Measurements from ENCODE around the gene FAM168A.
A peak's percentile ranks its signal among the peaks of the same experiment; 100 is the strongest.

Gene FAM168A

GRCh38 chr11:73402834-73403185 lies 195.1 kb downstream of the FAM168A start:
- no peak for DNase-seq (ENCODE audit: low read depth, low spot score)

GRCh38 chr11:73401924-73402833 lies 195.7 kb downstream of the FAM168A start:
- DNase-seq (ENCODE audit: low read depth, low spot score), result no peak

- no peak for DNase-seq (ENCODE audit: low read depth, low spot score)
These were observed 196.5 kb downstream of the FAM168A start for GRCh38 chr11:73401217-73401923.

GRCh38 chr11:73400293-73400692 lies 197.6 kb downstream of the FAM168A start:
- no peak for DNase-seq (ENCODE audit: low read depth, low spot score)

- DNase-seq (ENCODE audit: low read depth, low spot score), result no peak
These were observed 198.3 kb downstream of the FAM168A start for GRCh38 chr11:73399636-73400035.

DNA sequence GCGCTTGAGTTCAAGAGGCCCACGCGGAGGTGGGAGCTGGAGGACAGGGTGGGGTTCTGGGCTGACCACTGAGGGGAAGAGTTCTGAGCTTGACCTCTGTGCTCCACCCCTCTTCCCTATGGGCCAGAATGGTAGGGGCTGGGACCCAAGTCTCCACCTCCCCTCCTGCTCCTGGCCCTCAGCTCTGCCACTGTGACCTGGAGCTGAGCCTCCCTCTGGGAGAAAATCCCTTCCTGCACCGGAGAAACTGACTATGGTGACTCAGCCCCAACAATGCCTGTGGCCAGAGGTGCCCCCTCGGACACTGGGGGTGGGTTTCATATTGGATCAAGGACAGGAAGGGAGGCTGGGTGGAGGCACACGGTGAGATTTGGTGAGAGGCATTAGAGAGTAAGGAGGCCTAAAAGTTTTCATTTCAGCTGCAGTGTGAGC lies 198.7 kb downstream of the FAM168A start:
- DNase-seq (ENCODE audit: low read depth, low spot score), result no peak

DNA sequence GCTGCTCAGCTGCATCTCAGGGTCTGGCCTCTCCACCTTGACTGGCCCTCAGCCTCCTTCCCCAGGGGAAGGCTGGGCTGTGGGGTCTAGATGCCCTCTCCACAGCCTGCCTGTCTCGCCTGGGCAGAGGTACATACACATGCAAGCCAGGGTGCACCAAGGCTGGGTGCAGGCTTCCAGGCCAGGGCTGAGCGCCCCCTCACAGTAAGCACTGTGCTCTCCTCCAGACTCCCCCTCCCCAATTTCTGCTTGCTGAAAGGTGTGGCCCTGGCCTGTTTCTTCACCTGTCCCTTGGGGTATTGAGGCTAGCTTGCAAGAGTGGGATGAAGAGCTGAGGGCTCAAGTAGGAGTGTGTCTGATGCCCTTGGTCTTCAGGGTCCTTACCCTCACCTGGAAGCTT lies 199.2 kb downstream of the FAM168A start:
- DNase-seq (ENCODE audit: low read depth, low spot score), result no peak

DNA sequence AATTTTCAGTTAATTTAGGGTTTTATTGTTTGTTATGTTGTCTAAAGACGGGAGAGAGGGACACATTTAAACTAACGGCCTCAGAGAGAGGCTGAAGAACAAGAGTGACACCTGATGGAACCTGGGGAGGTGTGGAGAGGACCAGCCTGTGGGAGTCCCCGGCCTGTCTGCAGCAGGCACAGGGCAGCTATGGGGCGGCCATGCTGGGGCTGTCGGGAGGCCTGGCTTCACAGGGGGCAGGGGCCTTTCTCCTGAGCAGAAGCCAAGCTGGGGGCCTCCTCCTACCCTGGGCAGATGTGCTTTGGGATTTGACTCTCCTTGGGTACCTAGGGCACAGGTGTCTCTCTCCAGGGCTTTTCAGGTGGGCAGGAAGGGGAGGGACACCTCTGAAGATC lies 199.8 kb downstream of the FAM168A start:
- DNase-seq (ENCODE audit: low read depth, low spot score), result no peak

- DNase-seq (ENCODE audit: low read depth, low spot score), result no peak
These were observed 200.3 kb downstream of the FAM168A start for GRCh38 chr11:73397468-73398131.

GRCh38 chr11:73396985-73397384 lies 200.9 kb downstream of the FAM168A start:
- no peak for DNase-seq (ENCODE audit: low read depth, low spot score)

- no peak for DNase-seq (ENCODE audit: low read depth, low spot score)
These were observed 201.5 kb downstream of the FAM168A start for GRCh38 chr11:73396251-73396930.

GRCh38 chr11:73395297-73396208 lies 202.4 kb downstream of the FAM168A start:
- no peak for DNase-seq (ENCODE audit: low read depth, low spot score)

DNA sequence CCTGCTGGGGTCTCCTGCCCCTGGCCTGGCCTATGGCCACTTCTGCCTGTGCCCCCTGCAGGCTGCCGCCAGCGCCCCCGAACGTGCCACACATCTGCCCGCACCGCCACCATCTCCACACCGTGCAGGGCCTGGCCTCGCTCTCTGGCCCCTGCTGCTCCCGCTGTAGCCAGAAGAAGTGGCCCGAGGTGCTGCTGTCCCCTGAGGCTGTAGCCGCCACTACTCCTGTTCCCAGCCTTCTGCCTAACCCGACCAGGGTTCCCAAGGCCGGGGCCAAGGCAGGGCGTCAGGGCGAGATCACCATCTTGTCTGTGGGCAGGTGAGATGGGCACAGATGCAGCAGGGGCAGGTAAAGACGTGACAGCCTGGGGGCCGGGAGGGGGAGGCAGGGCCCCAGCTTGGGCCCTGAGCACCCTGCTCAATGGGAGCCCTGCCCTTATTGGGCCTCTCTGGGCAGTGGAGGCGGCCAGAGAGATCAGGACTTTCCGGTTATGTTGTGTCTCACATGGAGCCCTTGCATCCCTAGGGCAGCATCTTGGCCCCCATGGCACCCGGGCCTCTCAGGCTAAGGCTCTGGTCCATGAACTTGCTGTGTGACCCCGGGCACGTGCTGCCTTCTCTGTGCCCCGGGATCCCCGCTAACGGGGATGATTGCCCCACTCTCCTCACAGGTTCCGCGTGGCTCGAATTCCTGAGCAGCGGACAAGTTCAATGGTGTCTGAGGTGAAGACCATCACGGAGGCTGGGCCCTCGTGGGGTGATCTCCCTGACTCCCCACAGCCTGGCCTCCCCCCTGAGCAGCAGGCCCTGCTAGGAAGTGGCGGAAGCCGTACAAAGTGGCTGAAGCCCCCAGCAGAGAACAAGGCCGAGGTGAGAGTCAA lies 203.3 kb downstream of the FAM168A start:
- no peak for DNase-seq (ENCODE audit: low read depth, low spot score)

- DNase-seq (ENCODE audit: low read depth, low spot score), result peak; percentile 35
These were observed 204.2 kb downstream of the FAM168A start for GRCh38 chr11:73393479-73394415.

- no peak for DNase-seq (ENCODE audit: low read depth, low spot score)
These were observed 204.9 kb downstream of the FAM168A start for GRCh38 chr11:73393011-73393380.

- DNase-seq (ENCODE audit: low read depth, low spot score), result no peak
These were observed 205.6 kb downstream of the FAM168A start for GRCh38 chr11:73392108-73393010.

DNA sequence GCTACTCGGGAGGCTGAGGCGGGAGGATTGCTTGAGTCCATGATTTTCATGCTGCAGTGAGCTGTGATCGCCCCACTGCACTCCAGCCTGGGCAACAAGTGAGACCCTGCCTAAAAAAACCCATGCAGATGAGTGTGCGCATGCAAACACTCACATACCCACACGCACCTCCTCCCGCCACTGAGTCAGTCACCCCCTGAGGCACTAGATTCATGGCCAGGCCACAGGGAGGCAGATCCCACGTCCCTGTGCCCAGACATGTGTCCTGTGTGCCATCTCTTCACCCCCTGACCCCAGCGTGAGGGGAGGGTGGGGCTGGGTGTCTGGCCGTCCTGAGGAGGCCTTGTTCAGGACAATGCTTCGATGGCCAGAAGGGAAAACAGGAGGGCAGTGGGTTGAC lies 206.2 kb downstream of the FAM168A start:
- no peak for DNase-seq (ENCODE audit: low read depth, low spot score)
